Neural cell (in vitro differentiated cells): ENCODE results near the gene SRSF1. TPM values are rescaled to one million over a fixed set of nuclear protein-coding genes. Genes with fewer than 3 reads are reported as not detected.

Source experiments
- H2AFZ ChIP-seq: fragments of 200-600, 300-800 bp; sonication (generic), shearing (Covaris generic); 2 replicates; pipeline ENCODE4 v1.6.0; 2014; ENCODE audit warnings: low read depth, mild to moderate bottlenecking, antibody characterized with exemption, low read length, moderate library complexity
- H3F3A ChIP-seq: fragments of 200-600 bp; shearing (Covaris generic); 2 replicates; pipeline ENCODE4 v1.6.1; 2016; ENCODE audit warnings: mild to moderate bottlenecking, moderate library complexity, mixed read lengths, antibody characterized with exemption, low read length; ENCODE audit not compliant: insufficient read depth, poor library complexity, severe bottlenecking
- H3K27ac ChIP-seq: fragments of 200-600, 300-800 bp; sonication (generic), shearing (Covaris generic); 2 replicates; pipeline ENCODE4 v1.5.1; 2014; ENCODE audit warnings: mild to moderate bottlenecking, low read length, moderate library complexity
- H3K27me3 ChIP-seq: fragments of 300-800, 200-600 bp; sonication (generic), shearing (Covaris generic); 2 replicates; pipeline ENCODE4 v1.6.0; 2014; ENCODE audit warnings: mild to moderate bottlenecking, low read depth, low read length, moderate library complexity; ENCODE audit not compliant: insufficient read depth
- H3K36me3 ChIP-seq: fragments of 300-800, 200-600 bp; sonication (generic), shearing (Covaris generic); 2 replicates; pipeline ENCODE4 v1.5.1; 2014; ENCODE audit warnings: mild to moderate bottlenecking, antibody characterized with exemption, low read length, moderate library complexity; ENCODE audit not compliant: insufficient read depth
- H3K4me2 ChIP-seq: fragments of 300-800, 200-600 bp; sonication (generic), shearing (Covaris generic); 2 replicates; pipeline ENCODE4 v1.6.0; 2014; ENCODE audit warnings: mild to moderate bottlenecking, low read length
- H3K4me3 ChIP-seq: fragments of 300-800, 200-600 bp; sonication (generic), shearing (Covaris generic); 2 replicates; pipeline ENCODE4 v1.5.1; 2014; ENCODE audit warnings: mild to moderate bottlenecking, low read length, moderate library complexity
- H3K79me2 ChIP-seq: fragments of 200-600 bp; shearing (Covaris generic); replicated peaks from 2 replicates; pipeline ENCODE4 v1.6.0; 2014; ENCODE audit warnings: mild to moderate bottlenecking, low read length, moderate library complexity; ENCODE audit not compliant: insufficient read depth
- H3K9ac ChIP-seq: fragments of 300-800, 200-600 bp; sonication (generic), shearing (Covaris generic); 2 replicates; pipeline ENCODE4 v1.6.1; 2016; ENCODE audit warnings: mild to moderate bottlenecking, low read length, mixed read lengths
- H3K9me2 ChIP-seq: fragments of 200-600 bp; shearing (Covaris generic); 2 replicates; pipeline ENCODE4 v1.6.1; 2016; ENCODE audit warnings: mild to moderate bottlenecking, low read length, mixed read lengths; ENCODE audit not compliant: insufficient read depth
- H3K9me3 ChIP-seq: fragments of 200-600, 300-800 bp; sonication (generic), shearing (Covaris generic); 2 replicates; pipeline ENCODE4 v1.6.1; 2016; ENCODE audit warnings: mild to moderate bottlenecking, mixed run types, low read length, moderate library complexity, mixed read lengths
- H4K20me1 ChIP-seq: fragments of 200-600 bp; shearing (Covaris generic); 2 replicates; pipeline ENCODE4 v1.6.1; 2016; ENCODE audit warnings: mild to moderate bottlenecking, mixed run types; ENCODE audit not compliant: insufficient read depth
- EP300 ChIP-seq: fragments of 450-650 bp; conservative IDR thresholded peaks from 2 replicates; pipeline ENCODE4 v1.6.1; 2014; ENCODE audit warnings: antibody characterized with exemption, mild to moderate bottlenecking, moderate library complexity; ENCODE audit not compliant: poor library complexity, severe bottlenecking
- EZH2 ChIP-seq: fragments of 200-600, 300-800 bp; shearing (Covaris generic), sonication (generic); IDR thresholded peaks from 2 replicates; pipeline ENCODE4 v1.6.1; 2014; ENCODE audit warnings: antibody characterized with exemption, low read length, borderline replicate concordance, mild to moderate bottlenecking; ENCODE audit not compliant: insufficient read depth, poor library complexity, severe bottlenecking
- MXI1 ChIP-seq: fragments of 450-650 bp; conservative IDR thresholded peaks from 2 replicates; pipeline ENCODE4 v1.6.1; 2014; ENCODE audit warnings: antibody characterized with exemption, mild to moderate bottlenecking; ENCODE audit not compliant: poor library complexity, severe bottlenecking
- POLR2AphosphoS5 ChIP-seq: IDR thresholded peaks from 2 replicates; pipeline ENCODE4 v1.6.1; 2012
- RAD21 ChIP-seq: fragments of 450-650 bp; conservative IDR thresholded peaks from 2 replicates; pipeline ENCODE4 v1.6.1; 2014; ENCODE audit warnings: antibody characterized with exemption, mild to moderate bottlenecking, moderate library complexity
- REST ChIP-seq: IDR thresholded peaks from 2 replicates; pipeline ENCODE4 v1.6.1; 2012; ENCODE audit warnings: borderline replicate concordance
- SMC3 ChIP-seq: fragments of 450-650 bp; conservative IDR thresholded peaks from 2 replicates; pipeline ENCODE4 v1.6.1; 2014; ENCODE audit warnings: antibody characterized with exemption, mild to moderate bottlenecking, moderate library complexity; ENCODE audit not compliant: poor library complexity
- TAF1 ChIP-seq: IDR thresholded peaks from 2 replicates; pipeline ENCODE4 v1.6.1; 2012; ENCODE audit warnings: low read depth
- polyA plus RNA-seq: library from polyadenylated mRNA; depleted of rRNA; stranded (reverse); fragments of >200 nt; gene quantifications from 2 replicates; pipeline ENCODE4 v1.2.3, GENCODE V29; 2014
- TF ChIP-seq, protein P1 (sequence below): fragments of 450-650 bp; IDR thresholded peaks from 2 replicates; pipeline ENCODE4 v1.5.1; 2014; ENCODE audit warnings: antibody characterized with exemption, mild to moderate bottlenecking, moderate library complexity; ENCODE audit not compliant: poor library complexity, severe bottlenecking

Gene SRSF1
- polyA plus RNA-seq, 1 donor from 2014 or later = 380 TPM

GRCh38 chr17:58032691-58033415, 25.8 kb upstream of the SRSF1 start:
- peaks cover 4% of the 10 kb centered on the region for H3F3A ChIP-seq
- H3K9me3 ChIP-seq = no peaks in the 10 kb centered on the region
- peak overlapping the region; percentile 59 for H3K9ac ChIP-seq
- no peaks in the 10 kb centered on the region for H3K36me3 ChIP-seq
- H3K27ac ChIP-seq = peak overlapping the region; percentile 96
- no peaks in the 10 kb centered on the region for H3K27me3 ChIP-seq
- TF ChIP-seq TAF1 = no peak
- no peak for TF ChIP-seq EZH2
- peak; percentile 83 for TF ChIP-seq EP300
- TF ChIP-seq MXI1 = peak; percentile 45
- TF ChIP-seq RAD21 = no peak
- peak; percentile 35 for TF ChIP-seq SMC3
- TF ChIP-seq POLR2AphosphoS5 = peak; percentile 75
- TF ChIP-seq REST = peak; percentile 29
- TF ChIP-seq, protein P1, sequence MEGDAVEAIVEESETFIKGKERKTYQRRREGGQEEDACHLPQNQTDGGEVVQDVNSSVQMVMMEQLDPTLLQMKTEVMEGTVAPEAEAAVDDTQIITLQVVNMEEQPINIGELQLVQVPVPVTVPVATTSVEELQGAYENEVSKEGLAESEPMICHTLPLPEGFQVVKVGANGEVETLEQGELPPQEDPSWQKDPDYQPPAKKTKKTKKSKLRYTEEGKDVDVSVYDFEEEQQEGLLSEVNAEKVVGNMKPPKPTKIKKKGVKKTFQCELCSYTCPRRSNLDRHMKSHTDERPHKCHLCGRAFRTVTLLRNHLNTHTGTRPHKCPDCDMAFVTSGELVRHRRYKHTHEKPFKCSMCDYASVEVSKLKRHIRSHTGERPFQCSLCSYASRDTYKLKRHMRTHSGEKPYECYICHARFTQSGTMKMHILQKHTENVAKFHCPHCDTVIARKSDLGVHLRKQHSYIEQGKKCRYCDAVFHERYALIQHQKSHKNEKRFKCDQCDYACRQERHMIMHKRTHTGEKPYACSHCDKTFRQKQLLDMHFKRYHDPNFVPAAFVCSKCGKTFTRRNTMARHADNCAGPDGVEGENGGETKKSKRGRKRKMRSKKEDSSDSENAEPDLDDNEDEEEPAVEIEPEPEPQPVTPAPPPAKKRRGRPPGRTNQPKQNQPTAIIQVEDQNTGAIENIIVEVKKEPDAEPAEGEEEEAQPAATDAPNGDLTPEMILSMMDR = no peak
- no peaks in the 10 kb centered on the region for H4K20me1 ChIP-seq
- peak overlapping the region; percentile 68 for H3K4me2 ChIP-seq
- no peaks in the 10 kb centered on the region for H3K79me2 ChIP-seq
- peak overlapping the region; percentile 2 for H2AFZ ChIP-seq
- peak overlapping the region; percentile 53 for H3K4me3 ChIP-seq
- H3K9me2 ChIP-seq = no peaks in the 10 kb centered on the region

DNA sequence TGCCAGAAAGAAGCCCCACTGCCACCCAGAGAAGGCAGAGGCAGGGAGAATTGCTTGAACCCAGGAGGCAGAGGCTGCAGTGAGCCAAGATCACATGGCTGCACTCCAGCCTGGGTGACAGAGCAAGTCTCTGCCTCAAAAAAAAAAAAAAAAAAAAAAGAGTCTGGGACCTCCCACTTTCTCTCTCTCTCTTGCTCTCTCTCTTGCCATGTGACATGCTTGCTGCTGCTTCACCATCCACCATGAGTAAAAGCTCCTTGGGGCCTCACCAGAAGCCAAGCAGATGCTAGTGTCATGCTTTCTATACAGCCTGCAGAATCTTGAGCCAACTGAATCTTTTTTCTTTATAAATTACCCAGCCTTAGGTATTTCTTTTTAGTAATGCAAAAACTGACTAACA, 21.5 kb upstream of the SRSF1 start:
- Histone ChIP-seq H3K9me2 (no peaks in the 10 kb centered on the region), H3K27me3 (no peaks in the 10 kb centered on the region), H3K9ac (no peak overlapping the region), H3K4me2 (no peak overlapping the region), H3K79me2 (no peaks in the 10 kb centered on the region), H3K9me3 (no peaks in the 10 kb centered on the region), H3K27ac (no peak overlapping the region), H3K36me3 (no peaks in the 10 kb centered on the region), H3F3A (peaks cover 4% of the 10 kb centered on the region), H3K4me3 (no peak overlapping the region), H4K20me1 (no peaks in the 10 kb centered on the region), H2AFZ (no peak overlapping the region)
- no peak for TF ChIP-seq MXI1
- TF ChIP-seq, protein P1 = no peak
- no peak for TF ChIP-seq EZH2
- TF ChIP-seq POLR2AphosphoS5 = no peak
- TF ChIP-seq TAF1 = no peak
- no peak for TF ChIP-seq REST
- TF ChIP-seq SMC3 = no peak
- TF ChIP-seq EP300 = no peak
